ENCODE results near the gene IL4I1.
A peak's percentile ranks its signal among the peaks of the same experiment; 100 is the strongest.

IL4I1 gene

GRCh38 chr19:49880162-49880869, 16.4 kb downstream of the IL4I1 start:
- peaks cover 9% of the 10 kb centered on the region for H3K4me1 ChIP-seq (ENCODE audit: insufficient read depth, insufficient read length)
- H3K36me3 ChIP-seq (ENCODE audit: insufficient read depth, insufficient read length, low read length), result peaks cover 66% of the 10 kb centered on the region
- no peak for TF ChIP-seq SUZ12 (IDR thresholded peaks at IDR 0.05; ENCODE audit: extremely low read depth, insufficient read depth, insufficient read length)
- no peak for TF ChIP-seq ZNF274 (IDR thresholded peaks at IDR 0.05; ENCODE audit: low read depth, low read length)
- no peak for TF ChIP-seq YY1 (IDR thresholded peaks at IDR 0.05; ENCODE audit: insufficient read depth, insufficient read length)
- no peak overlapping the region for H3K9ac ChIP-seq (ENCODE audit: insufficient read length, low read depth)
- no peak overlapping the region for H3K4me3 ChIP-seq (ENCODE audit: insufficient read length, low read depth)
- DNase-seq (ENCODE audit: low read depth, low spot score), result no peak
- no peaks in the 10 kb centered on the region for H3K9me3 ChIP-seq (ENCODE audit: insufficient read depth, low read length)
- no peaks in the 10 kb centered on the region for H3K27me3 ChIP-seq (ENCODE audit: insufficient read depth, insufficient read length)

DNA sequence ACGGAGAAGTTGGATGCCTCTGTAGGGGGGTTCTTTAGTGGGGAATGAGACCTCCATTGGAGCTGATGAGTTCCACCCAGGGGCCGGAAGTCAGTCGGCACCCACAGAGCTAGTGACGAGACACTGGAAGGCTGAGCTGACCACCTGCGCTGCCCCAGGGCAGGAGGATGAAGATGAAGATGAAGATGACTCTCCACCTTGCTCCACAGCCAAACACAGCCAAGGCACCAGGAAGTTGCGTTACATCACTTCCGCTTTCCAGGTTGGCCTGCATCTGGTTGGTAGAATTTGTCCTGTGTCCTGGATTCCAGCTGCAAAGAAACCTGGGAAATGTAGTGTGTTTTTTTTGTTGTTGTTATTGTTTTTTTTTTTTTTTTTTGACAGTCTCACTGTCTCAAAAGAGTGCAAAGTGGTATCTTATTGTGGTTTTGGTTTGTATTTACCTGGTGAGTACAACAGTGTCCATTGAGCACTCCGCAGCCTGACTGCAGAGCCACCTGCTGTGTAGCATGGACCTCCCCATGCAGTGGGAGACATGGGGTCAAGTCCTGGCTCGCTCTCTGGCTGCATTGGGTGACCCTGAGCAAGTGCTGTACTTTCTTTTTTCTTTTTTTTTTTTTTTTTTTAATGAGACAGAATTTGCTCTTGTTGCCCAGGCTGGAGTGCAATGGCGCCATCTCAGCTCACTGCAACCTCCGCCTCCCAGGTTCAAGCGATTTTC, 17.3 kb downstream of the IL4I1 start:
- H3K4me1 ChIP-seq (ENCODE audit: insufficient read depth, insufficient read length), result peaks cover 13% of the 10 kb centered on the region
- no peak overlapping the region for H3K9ac ChIP-seq (ENCODE audit: insufficient read length, low read depth)
- H3K9me3 ChIP-seq (ENCODE audit: insufficient read depth, low read length), result no peaks in the 10 kb centered on the region
- no peak overlapping the region for H3K4me3 ChIP-seq (ENCODE audit: insufficient read length, low read depth)
- no peaks in the 10 kb centered on the region for H3K27me3 ChIP-seq (ENCODE audit: insufficient read depth, insufficient read length)
- TF ChIP-seq SUZ12 (IDR thresholded peaks at IDR 0.05; ENCODE audit: extremely low read depth, insufficient read depth, insufficient read length) (no peak), YY1 (IDR thresholded peaks at IDR 0.05; ENCODE audit: insufficient read depth, insufficient read length) (no peak), ZNF274 (IDR thresholded peaks at IDR 0.05; ENCODE audit: low read depth, low read length) (no peak)
- DNase-seq (ENCODE audit: low read depth, low spot score), result no peak
- peaks cover 68% of the 10 kb centered on the region for H3K36me3 ChIP-seq (ENCODE audit: insufficient read depth, insufficient read length, low read length)

DNA sequence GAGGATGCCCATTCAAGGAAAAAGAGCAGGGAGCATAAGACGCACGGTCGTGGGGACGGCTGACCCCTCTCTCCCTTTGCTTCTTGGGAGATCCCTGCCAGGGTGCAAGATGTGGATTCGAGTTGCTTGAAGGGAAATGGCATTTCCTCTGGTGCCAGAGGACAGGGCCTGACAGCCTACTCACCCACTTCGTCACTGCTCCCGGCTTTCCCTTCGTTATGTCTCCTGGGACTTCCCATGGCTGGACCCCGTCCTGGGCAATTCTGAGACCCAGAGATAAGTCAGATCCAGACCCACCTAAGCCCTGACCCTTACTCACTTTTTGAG, 18.0 kb downstream of the IL4I1 start:
- peaks cover 15% of the 10 kb centered on the region for H3K4me1 ChIP-seq (ENCODE audit: insufficient read depth, insufficient read length)
- peaks cover 68% of the 10 kb centered on the region for H3K36me3 ChIP-seq (ENCODE audit: insufficient read depth, insufficient read length, low read length)
- H3K4me3 ChIP-seq (ENCODE audit: insufficient read length, low read depth), result peak overlapping the region; percentile 83
- peak overlapping the region; percentile 86 for H3K9ac ChIP-seq (ENCODE audit: insufficient read length, low read depth)
- no peak for TF ChIP-seq SUZ12 (IDR thresholded peaks at IDR 0.05; ENCODE audit: extremely low read depth, insufficient read depth, insufficient read length)
- DNase-seq (ENCODE audit: low read depth, low spot score), result no peak
- H3K27me3 ChIP-seq (ENCODE audit: insufficient read depth, insufficient read length), result no peaks in the 10 kb centered on the region
- no peaks in the 10 kb centered on the region for H3K9me3 ChIP-seq (ENCODE audit: insufficient read depth, low read length)

DNA sequence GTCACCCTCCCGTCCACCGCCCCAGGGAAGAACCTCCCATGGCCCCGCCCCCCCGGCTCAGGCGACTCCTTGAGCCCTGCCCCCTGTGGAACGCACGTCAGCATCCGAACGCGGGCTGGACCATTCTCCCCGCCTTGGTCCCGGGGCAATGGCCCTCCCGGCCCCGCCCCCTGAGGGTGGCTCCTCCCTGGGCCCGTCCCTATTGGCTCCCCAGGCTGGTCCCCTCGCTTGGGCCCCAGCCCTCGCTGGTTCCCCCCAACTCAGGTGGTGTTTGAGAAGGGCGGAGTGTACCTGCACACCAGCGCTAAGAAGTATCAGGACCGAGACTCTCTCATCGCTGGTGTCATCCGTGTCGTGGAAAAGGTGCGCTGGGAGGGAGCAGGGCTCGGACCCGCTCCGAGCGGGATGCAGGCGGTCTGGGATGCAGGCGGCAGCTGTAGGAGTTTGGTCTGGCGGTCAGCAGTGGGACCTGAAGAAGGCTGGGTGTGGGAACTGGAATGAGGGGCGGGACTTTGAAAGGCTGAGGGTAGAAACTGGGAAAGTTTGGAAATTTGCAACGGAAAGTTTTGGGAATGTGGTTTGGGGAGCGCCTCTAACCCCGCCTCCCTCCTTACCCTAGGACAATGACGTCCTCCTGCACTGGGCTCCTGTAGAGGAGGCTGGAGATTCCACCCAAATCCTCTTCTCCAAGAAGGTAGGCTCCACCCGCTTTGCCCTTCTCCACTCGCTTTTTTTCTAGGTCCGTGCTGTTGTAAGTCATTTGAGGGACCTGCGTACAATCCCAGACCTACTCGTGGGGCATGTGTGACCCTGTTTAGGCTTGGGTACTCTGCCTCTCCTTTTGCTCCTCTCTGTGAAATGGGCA, 18.6 kb downstream of the IL4I1 start:
- H3K9me3 ChIP-seq (ENCODE audit: insufficient read depth, low read length), result no peaks in the 10 kb centered on the region
- peak; percentile 90 for DNase-seq (ENCODE audit: low read depth, low spot score)
- H3K4me3 ChIP-seq (ENCODE audit: insufficient read length, low read depth), result peak overlapping the region; percentile 94
- H3K4me1 ChIP-seq (ENCODE audit: insufficient read depth, insufficient read length), result peaks cover 15% of the 10 kb centered on the region
- no peak for TF ChIP-seq ZNF274 (IDR thresholded peaks at IDR 0.05; ENCODE audit: low read depth, low read length)
- H3K9ac ChIP-seq (ENCODE audit: insufficient read length, low read depth), result peak overlapping the region; percentile 90
- H3K27me3 ChIP-seq (ENCODE audit: insufficient read depth, insufficient read length), result no peaks in the 10 kb centered on the region
- H3K36me3 ChIP-seq (ENCODE audit: insufficient read depth, insufficient read length, low read length), result peaks cover 68% of the 10 kb centered on the region

DNA sequence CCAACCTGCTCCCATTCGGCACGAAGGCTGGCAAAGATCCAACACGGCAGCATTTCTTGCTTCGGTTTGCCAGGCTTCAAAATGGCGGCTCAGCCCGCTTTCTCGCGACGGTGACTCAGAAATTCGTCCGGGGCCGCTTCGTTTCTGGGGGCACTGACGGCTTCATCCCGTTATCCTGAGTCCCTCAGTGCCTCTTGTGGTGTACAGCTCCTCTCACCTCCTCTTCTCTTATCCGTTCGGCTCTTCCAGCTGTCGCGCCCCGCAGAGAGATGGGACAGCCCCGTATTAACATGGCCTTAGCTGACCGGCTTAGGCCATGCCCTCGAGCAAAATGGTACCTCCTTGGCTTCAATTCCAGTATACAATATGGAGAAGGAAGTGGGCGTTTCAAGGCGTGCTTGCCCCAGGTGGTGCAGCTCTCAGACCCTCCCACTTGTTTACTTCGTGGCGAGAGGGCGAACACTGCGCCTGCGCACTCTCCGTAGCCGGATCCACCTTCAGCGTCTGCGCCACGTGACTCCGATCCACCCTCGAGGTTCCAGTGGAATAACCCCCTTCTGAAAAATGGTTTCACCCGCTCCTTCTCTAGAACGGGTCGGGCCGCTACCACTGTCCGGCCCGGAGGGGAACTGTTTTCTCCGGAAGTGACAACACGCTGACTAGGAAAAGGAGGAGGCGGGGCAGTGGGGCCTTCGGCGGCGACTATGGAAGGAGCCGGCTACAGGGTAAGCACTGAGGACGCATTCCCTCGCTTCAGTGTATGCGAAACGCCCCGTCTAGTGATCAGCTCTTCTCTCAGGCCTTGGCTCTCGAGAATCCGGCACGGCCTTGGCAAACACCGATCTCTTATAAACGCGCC, 19.4 kb downstream of the IL4I1 start, which contains the start of the genes AKT1S1 and TBC1D17:
Gene AKT1S1, minus strand, starts transcription at position 336 of the 859 bp plus-strand sequence. CDS start 4,060 bp downstream, outside the sequence.
Gene TBC1D17, plus strand, starts transcription at position 683 of the 859 bp plus-strand sequence. Its CDS starts 22 bp downstream, at position 705.
- peak; percentile 92 for TF ChIP-seq YY1 (IDR thresholded peaks at IDR 0.05; ENCODE audit: insufficient read depth, insufficient read length)
- TF ChIP-seq SUZ12 (IDR thresholded peaks at IDR 0.05; ENCODE audit: extremely low read depth, insufficient read depth, insufficient read length), result no peak
- Histone ChIP-seq H3K4me1 (ENCODE audit: insufficient read depth, insufficient read length) (peaks cover 15% of the 10 kb centered on the region), H3K4me3 (ENCODE audit: insufficient read length, low read depth) (peak within 1 kb of the TSS; percentile 94), H3K9me3 (ENCODE audit: insufficient read depth, low read length) (no peaks in the 10 kb centered on the region), H3K36me3 (ENCODE audit: insufficient read depth, insufficient read length, low read length) (peaks cover 66% of the 10 kb centered on the region), H3K9ac (ENCODE audit: insufficient read length, low read depth) (peak within 1 kb of the TSS; percentile 96), H3K27me3 (ENCODE audit: insufficient read depth, insufficient read length) (no peaks in the 10 kb centered on the region)
- DNase-seq (ENCODE audit: low read depth, low spot score), result peak; percentile 96

GRCh38 chr19:49876422-49877019, 20.2 kb downstream of the IL4I1 start:
- peaks cover 18% of the 10 kb centered on the region for H3K4me1 ChIP-seq (ENCODE audit: insufficient read depth, insufficient read length)
- H3K9me3 ChIP-seq (ENCODE audit: insufficient read depth, low read length), result no peaks in the 10 kb centered on the region
- peak overlapping the region; percentile 94 for H3K4me3 ChIP-seq (ENCODE audit: insufficient read length, low read depth)
- peak overlapping the region; percentile 96 for H3K9ac ChIP-seq (ENCODE audit: insufficient read length, low read depth)
- TF ChIP-seq ZNF274 (IDR thresholded peaks at IDR 0.05; ENCODE audit: low read depth, low read length) (no peak), YY1 (IDR thresholded peaks at IDR 0.05; ENCODE audit: insufficient read depth, insufficient read length) (peak; percentile 98)
- peak; percentile 94 for DNase-seq (ENCODE audit: low read depth, low spot score)
- H3K36me3 ChIP-seq (ENCODE audit: insufficient read depth, insufficient read length, low read length), result peaks cover 65% of the 10 kb centered on the region
- H3K27me3 ChIP-seq (ENCODE audit: insufficient read depth, insufficient read length), result no peaks in the 10 kb centered on the region
